ENCODE results near the gene GRIN1.

The GRIN1 gene

GRCh38 chr9:137145731-137146526 lies 7.0 kb downstream of the GRIN1 start:
- in situ Hi-C loops (cut with MboI; ENCODE audit: low sequenced_read_pairs) = no loop called here

- in situ Hi-C loops (cut with MboI; ENCODE audit: low sequenced_read_pairs) = no loop called here
These were observed 7.6 kb downstream of the GRIN1 start for GRCh38 chr9:137146527-137146918.

- in situ Hi-C loops (cut with MboI; ENCODE audit: low sequenced_read_pairs) = no loop called here
These were observed 8.3 kb downstream of the GRIN1 start for GRCh38 chr9:137147091-137147792.

GRCh38 chr9:137147793-137148160 lies 8.8 kb downstream of the GRIN1 start:
- in situ Hi-C loops (cut with MboI; ENCODE audit: low sequenced_read_pairs) = no loop called here

GRCh38 chr9:137148242-137148641 lies 9.3 kb downstream of the GRIN1 start:
- in situ Hi-C loops (cut with MboI; ENCODE audit: low sequenced_read_pairs) = no loop called here

- in situ Hi-C loops (cut with MboI; ENCODE audit: low sequenced_read_pairs) = no loop called here
These were observed 9.7 kb downstream of the GRIN1 start for GRCh38 chr9:137148661-137149060.

- in situ Hi-C loops (cut with MboI; ENCODE audit: low sequenced_read_pairs) = no loop called here
These were observed 10.4 kb downstream of the GRIN1 start for GRCh38 chr9:137149363-137149762.

GRCh38 chr9:137149942-137150616 lies 11.1 kb downstream of the GRIN1 start:
- in situ Hi-C loops (cut with MboI; ENCODE audit: low sequenced_read_pairs) = no loop called here

GRCh38 chr9:137150617-137151457 lies 11.9 kb downstream of the GRIN1 start:
- in situ Hi-C loops (cut with MboI; ENCODE audit: low sequenced_read_pairs) = no loop called here

GRCh38 chr9:137152844-137153405 lies 14.0 kb downstream of the GRIN1 start:
- in situ Hi-C loops (cut with MboI; ENCODE audit: low sequenced_read_pairs) = no loop called here

- in situ Hi-C loops (cut with MboI; ENCODE audit: low sequenced_read_pairs) = no loop called here
These were observed 17.8 kb downstream of the GRIN1 start for GRCh38 chr9:137156567-137157375.

- in situ Hi-C loops (cut with MboI; ENCODE audit: low sequenced_read_pairs) = no loop called here
These were observed 18.9 kb downstream of the GRIN1 start for GRCh38 chr9:137157618-137158415.

- in situ Hi-C loops (cut with MboI; ENCODE audit: low sequenced_read_pairs) = no loop called here
These were observed 19.7 kb downstream of the GRIN1 start for GRCh38 chr9:137158625-137159024.

- in situ Hi-C loops (cut with MboI; ENCODE audit: low sequenced_read_pairs) = no loop called here
These were observed 20.4 kb downstream of the GRIN1 start for GRCh38 chr9:137159105-137160053.

- in situ Hi-C loops (cut with MboI; ENCODE audit: low sequenced_read_pairs) = no loop called here
These were observed 21.1 kb downstream of the GRIN1 start for GRCh38 chr9:137160054-137160425.

- in situ Hi-C loops (cut with MboI; ENCODE audit: low sequenced_read_pairs) = no loop called here
These were observed 22.0 kb downstream of the GRIN1 start for GRCh38 chr9:137160716-137161557.

Measured in hTERT RPE-1 (cell line).